Muscle layer of colon (tissue), 2 donors: ENCODE results near the gene HRAS.

ENCODE experiments used
- H3K27ac ChIP-seq: one replicate; pipeline ENCODE4 v1.7.0; 2013; ENCODE audit warnings: low read depth, mild to moderate bottlenecking, low read length, moderate library complexity
- H3K27me3 ChIP-seq, 2 donors: one replicate each; pipeline ENCODE4 v1.7.0; 2013; ENCODE audit warnings: low read length in 2 of 2, mild to moderate bottlenecking in 2 of 2; ENCODE audit not compliant: insufficient read depth in 2 of 2, control insufficient read depth in 1 of 2
- H3K36me3 ChIP-seq: one replicate; pipeline ENCODE4 v1.7.0; 2013; ENCODE audit warnings: mild to moderate bottlenecking, low read length; ENCODE audit not compliant: insufficient read depth
- H3K4me1 ChIP-seq: one replicate; pipeline ENCODE4 v1.7.0; 2013; ENCODE audit warnings: mild to moderate bottlenecking, low read length; ENCODE audit not compliant: insufficient read depth
- H3K4me3 ChIP-seq, 2 donors: one replicate each; pipeline ENCODE4 v1.7.0; 2013; ENCODE audit warnings: low read length in 2 of 2, low read depth in 1 of 2, mild to moderate bottlenecking in 1 of 2, moderate library complexity in 1 of 2
- H3K9ac ChIP-seq: one replicate; pipeline ENCODE4 v1.7.0; 2013; ENCODE audit warnings: low read length
- H3K9me3 ChIP-seq: one replicate; pipeline ENCODE4 v1.7.0; 2013; ENCODE audit warnings: mild to moderate bottlenecking, low read length
- donor health status: abdominal sarcoma.
- donor health status: Adenocarcinoma of cecum.

Gene HRAS

GRCh38 chr11:491358-491757, 44.0 kb downstream of the HRAS start:
- H3K27ac ChIP-seq: no peak overlapping the region
- H3K9me3 ChIP-seq: no peaks in the 10 kb centered on the region
- H3K4me1 ChIP-seq: no peaks in the 10 kb centered on the region
- H3K36me3 ChIP-seq: peaks cover 13% of the 10 kb centered on the region
- no peak overlapping the region for H3K9ac ChIP-seq
- H3K27me3 ChIP-seq: no peaks in the 10 kb centered on the region
- H3K4me3 ChIP-seq: no peak overlapping the region

GRCh38 chr11:490930-491260, 44.5 kb downstream of the HRAS start:
- H3K9ac ChIP-seq: no peak overlapping the region
- no peaks in the 10 kb centered on the region for H3K9me3 ChIP-seq
- H3K4me1 ChIP-seq: no peaks in the 10 kb centered on the region
- no peak overlapping the region for H3K4me3 ChIP-seq
- H3K27me3 ChIP-seq: no peaks in the 10 kb centered on the region
- peaks cover 13% of the 10 kb centered on the region for H3K36me3 ChIP-seq
- no peak overlapping the region for H3K27ac ChIP-seq

- Histone ChIP-seq H3K36me3 (peaks cover 8% of the 10 kb centered on the region), H3K27ac (no peak overlapping the region), H3K27me3 (no peaks in the 10 kb centered on the region), H3K9me3 (no peaks in the 10 kb centered on the region), H3K4me3 (no peak overlapping the region), H3K4me1 (no peaks in the 10 kb centered on the region), H3K9ac (no peak overlapping the region)
Measured at GRCh38 chr11:490186-490929, 45.0 kb downstream of the HRAS start.

- Histone ChIP-seq H3K36me3 (peaks cover 4% of the 10 kb centered on the region), H3K27ac (no peak overlapping the region)
Measured at GRCh38 chr11:489610-490185, 45.7 kb downstream of the HRAS start.

GRCh38 chr11:488992-489391, 46.4 kb downstream of the HRAS start:
- Histone ChIP-seq H3K27me3 (no peaks in the 10 kb centered on the region), H3K4me1 (no peaks in the 10 kb centered on the region), H3K27ac (no peak overlapping the region), H3K4me3 (no peak overlapping the region), H3K9me3 (no peaks in the 10 kb centered on the region), H3K36me3 (peaks cover 4% of the 10 kb centered on the region), H3K9ac (no peak overlapping the region)

More at GRCh38 chr11:489610-490185, 45.7 kb downstream of the HRAS start:
- Histone ChIP-seq H3K4me1 (no peaks in the 10 kb centered on the region), H3K9ac (no peak overlapping the region), H3K9me3 (no peaks in the 10 kb centered on the region), H3K27me3 (no peaks in the 10 kb centered on the region), H3K4me3 (no peak overlapping the region)

GRCh38 chr11:488579-488978, 46.8 kb downstream of the HRAS start:
- no peaks in the 10 kb centered on the region for H3K27me3 ChIP-seq
- no peak overlapping the region for H3K27ac ChIP-seq
- no peaks in the 10 kb centered on the region for H3K4me1 ChIP-seq
- H3K4me3 ChIP-seq: no peak overlapping the region
- no peak overlapping the region for H3K9ac ChIP-seq
- H3K9me3 ChIP-seq: no peaks in the 10 kb centered on the region
- peaks cover 4% of the 10 kb centered on the region for H3K36me3 ChIP-seq

GRCh38 chr11:488062-488461, 47.3 kb downstream of the HRAS start:
- Histone ChIP-seq H3K27me3 (no peaks in the 10 kb centered on the region), H3K9ac (no peak overlapping the region), H3K4me1 (no peaks in the 10 kb centered on the region), H3K27ac (no peak overlapping the region), H3K9me3 (no peaks in the 10 kb centered on the region), H3K4me3 (no peak overlapping the region), H3K36me3 (peaks cover 4% of the 10 kb centered on the region)

- Histone ChIP-seq H3K9ac (no peak overlapping the region), H3K4me3 (no peak overlapping the region), H3K27ac (no peak overlapping the region), H3K27me3 (no peaks in the 10 kb centered on the region), H3K9me3 (no peaks in the 10 kb centered on the region), H3K36me3 (peaks cover 4% of the 10 kb centered on the region), H3K4me1 (no peaks in the 10 kb centered on the region)
Measured at GRCh38 chr11:487571-488021, 47.8 kb downstream of the HRAS start.

GRCh38 chr11:486189-486588, 49.2 kb downstream of the HRAS start:
- Histone ChIP-seq H3K36me3 (peaks cover 4% of the 10 kb centered on the region), H3K4me3 (no peak overlapping the region), H3K9me3 (no peaks in the 10 kb centered on the region), H3K27ac (no peak overlapping the region), H3K9ac (no peak overlapping the region), H3K4me1 (no peaks in the 10 kb centered on the region), H3K27me3 (no peaks in the 10 kb centered on the region)

GRCh38 chr11:484616-485015, 50.8 kb downstream of the HRAS start:
- Histone ChIP-seq H3K9me3 (no peaks in the 10 kb centered on the region), H3K9ac (no peak overlapping the region), H3K27ac (no peak overlapping the region), H3K36me3 (no peaks in the 10 kb centered on the region), H3K27me3 (no peaks in the 10 kb centered on the region), H3K4me1 (no peaks in the 10 kb centered on the region), H3K4me3 (no peak overlapping the region)
